GM12878 (cell line): Measurements from ENCODE around the gene APCDD1. TPM values are rescaled to one million over a fixed set of nuclear protein-coding genes. Genes with fewer than 3 reads are reported as not detected.

ENCODE experiments used
- ATAC-seq: fragments of 200-7000 bp; cut with Tn5 transposase; 3 replicates; pipeline ENCODE4 v1.9.1; 2020; ENCODE audit warnings: mild to moderate bottlenecking, moderate library complexity
- BruUV-seq: library from RNA; stranded (reverse); fragments of 400-500 nt; replicated peaks from 2 replicates; lab custom pipeline; 2021; lab: Mats Ljungman, UMichigan
- CTCF ChIA-PET: fragments of 300-600 bp; sonication (Branson Sonifier 250); formaldehyde crosslinking; extraction: SDS; loops from one replicate; lab custom pipeline; 2021; ENCODE audit warnings: inconsistent platforms; lab: Yijun Ruan, JAX
- POLR2A ChIA-PET: fragments of 350-600 bp; formaldehyde crosslinking; extraction: SDS; loops from one replicate; lab custom pipeline; 2021; ENCODE audit warnings: inconsistent platforms; lab: Charles Lee
- RAD21 ChIA-PET: fragments of 300-600 bp; sonication (Branson Sonifier 250); formaldehyde crosslinking; loops from one replicate; lab custom pipeline; 2023; ENCODE audit warnings: antibody characterized with exemption; ENCODE audit not compliant: unreplicated experiment; lab: Charles Lee
- SMC1A ChIA-PET: fragments of 300-600 bp; sonication (Branson Sonifier 250); formaldehyde crosslinking; loops from one replicate; lab custom pipeline; 2023; ENCODE audit not compliant: unreplicated experiment, uncharacterized antibody; lab: Charles Lee
- DNase-seq: peaks from one replicate; pipeline ENCODE4 v3.0.0-alpha.2; 2011; ENCODE audit warnings: low read depth, low spot score
- FAIRE-seq: peaks from 3 replicates; lab custom pipeline; 2011; peaks lifted over from hg19 to GRCh38; lab: Jason Lieb, UNC
- H2AFZ ChIP-seq: 2 replicates; pipeline ENCODE4 v1.6.0; 2011; ENCODE audit warnings: low read depth, low read length, control low read depth; ENCODE audit not compliant: control insufficient read depth
- H3K27ac ChIP-seq: 2 replicates; pipeline ENCODE4 v1.5.1; 2011; ENCODE audit warnings: control low read depth; ENCODE audit not compliant: control insufficient read depth, insufficient read depth
- H3K27me3 ChIP-seq, 2 experiments: replicated peaks in 1 of 2; 2 replicates each; pipeline versions ENCODE4 v1.6.0 to v1.6.1; 2011; ENCODE audit warnings: low read length in 1 of 2; ENCODE audit not compliant: control insufficient read depth in 2 of 2, insufficient read depth in 2 of 2
- H3K36me3 ChIP-seq, 2 experiments: 2 replicates each; pipeline ENCODE4 v1.5.1; 2011; ENCODE audit warnings: low read length in 1 of 2; ENCODE audit not compliant: control insufficient read depth in 2 of 2, insufficient read depth in 2 of 2
- H3K4me1 ChIP-seq: 2 replicates; pipeline ENCODE4 v1.6.1; 2011; ENCODE audit warnings: mild to moderate bottlenecking, low read length, moderate library complexity, mixed read lengths; ENCODE audit not compliant: control insufficient read depth, insufficient read depth
- H3K4me2 ChIP-seq: 2 replicates; pipeline ENCODE4 v1.6.0; 2011; ENCODE audit warnings: control low read depth; ENCODE audit not compliant: control insufficient read depth, insufficient read depth
- H3K4me3 ChIP-seq: fragments of 200-600 bp; sonication (generic); 2 replicates; pipeline ENCODE4 v1.5.1; 2016
- H3K79me2 ChIP-seq: 2 replicates; pipeline ENCODE4 v1.6.0; 2011; ENCODE audit warnings: low read length; ENCODE audit not compliant: control insufficient read depth, insufficient read depth
- H3K9ac ChIP-seq: 2 replicates; pipeline ENCODE4 v1.8.0; 2011; ENCODE audit warnings: low read length, control low read depth, mixed read lengths; ENCODE audit not compliant: control insufficient read depth, insufficient read depth
- H3K9me3 ChIP-seq: replicated peaks from 3 replicates; pipeline ENCODE4 v1.5.1; 2011; ENCODE audit warnings: mild to moderate bottlenecking, low read length; ENCODE audit not compliant: control insufficient read depth, insufficient read depth
- H4K20me1 ChIP-seq: 2 replicates; pipeline ENCODE4 v1.6.0; 2011; ENCODE audit not compliant: control insufficient read depth, insufficient read depth
- ATF3 ChIP-seq: IDR thresholded peaks from 2 replicates; pipeline ENCODE4 v1.6.1; 2011; ENCODE audit warnings: low read depth, mild to moderate bottlenecking, low read length, moderate library complexity, borderline replicate concordance; ENCODE audit errors: extremely low read depth
- BMI1 ChIP-seq: fragments of 450-650 bp; IDR thresholded peaks from 2 replicates; pipeline ENCODE4 v1.6.1; 2016; ENCODE audit warnings: mild to moderate bottlenecking, moderate library complexity, borderline replicate concordance
- CBFB ChIP-seq: IDR thresholded peaks from 2 replicates; pipeline ENCODE4 v1.6.1; 2016; ENCODE audit warnings: antibody characterized with exemption, low read depth
- CBX5 ChIP-seq: sonication (generic); IDR thresholded peaks from 2 replicates; pipeline ENCODE4 v1.6.1; 2016; ENCODE audit warnings: low read depth, moderate library complexity, mild to moderate bottlenecking, inconsistent platforms
- CEBPZ ChIP-seq: fragments of 150-350 bp; IDR thresholded peaks from 2 replicates; pipeline ENCODE4 v1.6.1; 2016; ENCODE audit warnings: low read depth, low read length
- EZH2 ChIP-seq: IDR thresholded peaks from 2 replicates; pipeline ENCODE4 v1.6.1; 2012; ENCODE audit warnings: low read depth, mild to moderate bottlenecking, control low read depth, inconsistent platforms, low read length, borderline replicate concordance; ENCODE audit not compliant: control insufficient read depth
- HCFC1 ChIP-seq: fragments of 150-350 bp; IDR thresholded peaks from 2 replicates; pipeline ENCODE4 v1.6.1; 2014; ENCODE audit warnings: low read length
- HDGF ChIP-seq: fragments of 450-650 bp; IDR thresholded peaks from 2 replicates; pipeline ENCODE4 v1.6.1; 2016; ENCODE audit warnings: antibody characterized with exemption
- LARP7 ChIP-seq: fragments of 450-650 bp; IDR thresholded peaks from 2 replicates; pipeline ENCODE4 v1.6.1; 2017; ENCODE audit warnings: mild to moderate bottlenecking
- MAX ChIP-seq: IDR thresholded peaks from 2 replicates; pipeline ENCODE4 v1.6.1; 2012; ENCODE audit warnings: low read depth, low read length, improper control_type of control experiment
- PAX8 ChIP-seq: fragments of 450-650 bp; IDR thresholded peaks from 2 replicates; pipeline ENCODE4 v1.6.1; 2017; ENCODE audit warnings: mild to moderate bottlenecking, moderate library complexity
- PRDM15 ChIP-seq: fragments of 450-650 bp; formaldehyde crosslinking; IDR thresholded peaks from 2 replicates; pipeline ENCODE4 v1.4.0; 2020; ENCODE audit warnings: mild to moderate bottlenecking, moderate library complexity
- RB1 ChIP-seq: fragments of 450-650 bp; formaldehyde crosslinking; IDR thresholded peaks from 2 replicates; pipeline ENCODE4 v1.6.1; 2017; ENCODE audit warnings: mild to moderate bottlenecking, borderline replicate concordance
- RUNX3 ChIP-seq: IDR thresholded peaks from 2 replicates; pipeline ENCODE4 v1.6.1; 2012; ENCODE audit warnings: low read length, inconsistent platforms
- SMAD1 ChIP-seq: fragments of 450-650 bp; IDR thresholded peaks from 2 replicates; pipeline ENCODE4 v1.6.1; 2018; ENCODE audit warnings: mild to moderate bottlenecking, low read depth; ENCODE audit not compliant: partially characterized antibody
- WGBS: methylation state at CpG from one replicate; pipeline ENCODE4 v1.1.6; 2016; ENCODE audit warnings: low lambda C conversion rate; ENCODE audit not compliant: insufficient replicate concordance, insufficient coverage; ENCODE audit errors: missing lambda C conversion rate; 5-methylcytosine and 5-hydroxymethylcytosine counted together
- in situ Hi-C: fragments of 300-500 bp; cut with MboI; formaldehyde crosslinking; loops from 9 replicates; pipeline ENCODE4 v1.14.3; 2018; ENCODE audit warnings: mixed read lengths
- intact Hi-C: fragments of 100-400 bp; cut with micrococcal nuclease; formaldehyde crosslinking; loops from one replicate; pipeline ENCODE4 v1.14.2; 2022; ENCODE audit not compliant: unreplicated experiment
- polyA plus RNA-seq, 11 experiments: library from polyadenylated mRNA; depleted of rRNA in 4 of 11; unstranded in 6 of 11; stranded (reverse) in 5 of 11; fragments of >200 nt; fragmentation: Nextera tagmentation in 4 of 11; fragmentation: Illumina TruSeq in 1 of 11; extraction: Ambion mirVana in 4 of 11; extraction: Trizol in 1 of 11; gene quantifications; 1 replicate in 1 of 11; 2 replicates in 10 of 11; pipeline versions ENCODE4 v1.2.1 to v1.2.3, GENCODE V29; 2011 to 2016; ENCODE audit warnings: inconsistent platforms in 2 of 11, missing spikeins in 2 of 11, low read depth in 1 of 11
- total RNA-seq, 4 experiments: library from RNA; depleted of rRNA in 3 of 4; stranded (reverse); fragments of >200 nt in 3 of 4; fragmentation: Illumina TruSeq in 1 of 4; extraction: Trizol in 1 of 4; gene quantifications; 2 replicates each; pipeline versions ENCODE4 v1.2.1 to v1.2.3, GENCODE V29; 2013 to 2021

APCDD1 gene
- total and polyA plus RNA-seq, 10 of the 15 experiments (the other 5 are each of a cell fraction or from before 2014, with no cell fraction given) = not detected

GRCh38 chr18:10458691-10459090, 4.3 kb downstream of the APCDD1 start:
- no peaks in the 10 kb centered on the region for H3K79me2 ChIP-seq
- RAD21 ChIA-PET = interaction anchor here (1.0 kb wide), 1 partner anchor 24 kb away, joined by 3 read pairs; no protein-coding TSS in a partner anchor
- SMC1A ChIA-PET = no interaction called here
- WGBS = 68% methylated on average over 5 of the region's 5 CpGs
- in situ Hi-C loops = no loop called here
- no peaks in the 10 kb centered on the region for H4K20me1 ChIP-seq
- no peaks in the 10 kb centered on the region for H3K9me3 ChIP-seq
- no peaks in the 10 kb centered on the region for H3K4me1 ChIP-seq
- CTCF ChIA-PET = no interaction called here
- FAIRE-seq (no peak), ATAC-seq (no peak), DNase-seq (no peak)
- no peak overlapping the region for H3K9ac ChIP-seq
- no TSS peak for BruUV-seq
- H3K4me3 ChIP-seq = no peak overlapping the region
- intact Hi-C loops = no loop called here
- no peak overlapping the region for H3K27ac ChIP-seq
- H3K27me3 ChIP-seq = peaks cover 6 to 17% of the 10 kb centered on the region in 2 experiments
- no peak overlapping the region for H3K4me2 ChIP-seq
- H3K36me3 ChIP-seq = no peaks in the 10 kb centered on the region
- TF ChIP-seq SMAD1 (no peak), PAX8 (no peak), ATF3 (no peak), HDGF (no peak), EZH2 (no peak), CBX5 (no peak), MAX (no peak), LARP7 (no peak), PRDM15 (CRISPR knock-in tag) (no peak), RB1 (no peak), CBFB (no peak), CEBPZ (no peak), HCFC1 (no peak), RUNX3 (no peak), BMI1 (no peak)
- no peak overlapping the region for H2AFZ ChIP-seq
- POLR2A ChIA-PET = no interaction called here
